ENCODE data around the gene KCTD17.

Gene KCTD17

DNA sequence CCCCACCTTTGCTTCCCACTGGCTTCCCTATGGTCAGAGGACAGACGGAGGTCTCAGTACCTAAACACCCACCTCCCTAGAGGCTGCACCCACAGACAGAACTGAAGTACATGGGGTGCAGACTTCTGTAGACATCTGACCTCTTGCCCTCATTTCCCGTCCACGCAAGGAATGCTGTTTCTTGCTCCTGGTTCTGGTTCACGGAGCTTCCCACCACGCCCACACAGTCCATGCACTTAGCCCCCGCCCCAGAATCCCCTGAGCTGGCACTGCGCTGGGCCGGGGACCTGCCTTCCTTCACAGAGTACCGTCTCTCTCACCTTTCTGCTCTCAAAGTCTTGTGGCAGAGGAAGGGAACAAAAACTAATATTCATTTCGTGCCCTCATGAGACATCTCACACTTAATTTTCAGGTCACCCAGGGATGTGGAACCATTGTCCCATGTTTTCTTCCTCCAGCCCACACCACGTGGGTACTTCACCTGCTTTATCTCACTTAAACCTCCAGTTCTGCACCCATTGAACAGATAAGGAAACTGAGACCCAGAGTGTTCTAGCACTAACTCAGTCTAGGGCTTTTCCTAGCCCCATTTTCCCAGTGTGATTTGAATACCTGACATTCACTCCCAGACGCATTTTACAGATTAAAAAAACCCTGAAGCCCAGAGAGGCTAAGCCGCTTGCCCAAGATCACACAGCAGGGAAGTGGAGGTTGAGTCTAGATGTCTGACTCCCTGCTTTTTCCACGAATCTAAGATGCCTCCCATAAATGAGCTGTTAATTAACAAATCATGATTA lies 52.3 kb downstream of the KCTD17 start:
- no peak for DNase-seq (ENCODE audit: low spot score)

DNA sequence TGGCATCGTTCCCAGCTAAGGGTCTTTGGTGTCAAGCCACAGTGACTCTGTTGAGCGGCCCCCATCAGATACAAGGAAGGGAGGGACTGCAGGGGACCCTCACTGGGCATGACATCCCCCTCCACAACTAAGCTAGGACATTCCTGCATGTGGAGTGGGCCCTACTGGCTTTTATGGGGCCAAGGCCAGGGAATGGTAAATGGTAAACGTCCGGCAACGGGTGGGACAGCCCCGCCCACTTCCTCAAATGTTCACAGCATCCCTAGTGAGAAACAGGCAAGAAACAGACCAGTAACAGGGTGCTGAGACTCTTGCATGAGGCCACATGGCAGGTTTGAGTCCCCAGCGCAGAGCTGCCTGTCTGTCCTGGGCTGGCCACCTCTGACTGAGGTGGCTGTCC lies 53.6 kb downstream of the KCTD17 start:
- DNase-seq (ENCODE audit: low spot score) = no peak

DNA sequence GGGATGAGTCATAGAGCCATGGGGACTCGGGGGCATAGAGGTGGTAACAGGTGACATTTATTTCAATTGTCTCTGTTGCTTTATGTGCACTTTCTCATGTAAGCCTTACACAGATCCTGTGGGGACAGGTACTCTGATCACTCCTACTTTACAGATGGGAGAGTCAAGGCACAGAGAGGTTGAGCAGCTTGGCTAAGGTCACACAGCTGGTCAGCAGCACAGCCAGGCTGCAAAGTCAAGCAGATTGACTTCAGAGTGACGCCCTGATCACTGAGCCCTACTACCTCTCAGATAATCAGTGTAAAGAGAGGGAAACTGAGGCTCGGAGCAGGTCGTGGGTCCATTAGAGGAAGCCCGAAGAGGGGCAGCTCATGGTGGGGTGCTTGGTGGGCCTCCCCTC lies 54.4 kb downstream of the KCTD17 start:
- no peak for DNase-seq (ENCODE audit: low spot score)

DNA sequence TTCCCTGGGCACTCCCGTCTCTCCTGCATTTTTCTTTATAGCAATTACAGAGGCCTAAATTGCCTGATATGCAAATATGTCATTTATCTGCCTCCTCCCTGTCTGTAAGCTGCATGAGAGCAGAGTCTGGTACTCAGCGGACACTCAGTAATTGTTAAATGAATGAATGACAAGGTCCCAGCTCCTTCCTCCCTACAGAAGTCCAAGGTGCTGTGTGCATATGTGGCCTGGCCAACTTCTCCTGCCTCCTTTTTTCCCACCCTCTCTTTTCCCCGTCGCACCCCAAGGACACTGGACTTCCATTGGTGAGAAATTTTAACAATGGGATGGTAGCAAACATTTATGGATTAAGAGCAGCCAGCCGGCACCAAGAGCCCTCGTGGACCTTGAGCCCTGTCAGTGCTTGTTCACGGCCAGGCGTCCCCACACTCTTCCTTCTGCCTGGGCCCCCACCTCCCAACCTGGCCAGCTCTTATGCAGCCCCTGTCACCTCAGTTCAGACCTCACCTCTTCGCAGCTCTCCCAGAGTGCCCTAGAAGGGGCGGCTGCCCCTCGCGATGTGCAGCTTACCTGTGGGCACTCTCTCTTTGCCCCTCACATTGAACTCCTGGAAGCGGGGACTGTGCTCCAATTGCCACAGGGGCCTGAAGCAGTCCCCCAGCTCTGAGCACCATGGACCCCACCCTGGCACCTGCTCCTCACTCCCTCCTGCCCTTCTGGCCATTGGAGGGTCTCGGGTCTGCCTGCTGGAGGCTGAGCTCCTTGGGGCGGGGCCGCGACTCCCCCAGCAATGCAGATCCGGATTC lies 56.5 kb downstream of the KCTD17 start:
- no peak for DNase-seq (ENCODE audit: low spot score)

DNA sequence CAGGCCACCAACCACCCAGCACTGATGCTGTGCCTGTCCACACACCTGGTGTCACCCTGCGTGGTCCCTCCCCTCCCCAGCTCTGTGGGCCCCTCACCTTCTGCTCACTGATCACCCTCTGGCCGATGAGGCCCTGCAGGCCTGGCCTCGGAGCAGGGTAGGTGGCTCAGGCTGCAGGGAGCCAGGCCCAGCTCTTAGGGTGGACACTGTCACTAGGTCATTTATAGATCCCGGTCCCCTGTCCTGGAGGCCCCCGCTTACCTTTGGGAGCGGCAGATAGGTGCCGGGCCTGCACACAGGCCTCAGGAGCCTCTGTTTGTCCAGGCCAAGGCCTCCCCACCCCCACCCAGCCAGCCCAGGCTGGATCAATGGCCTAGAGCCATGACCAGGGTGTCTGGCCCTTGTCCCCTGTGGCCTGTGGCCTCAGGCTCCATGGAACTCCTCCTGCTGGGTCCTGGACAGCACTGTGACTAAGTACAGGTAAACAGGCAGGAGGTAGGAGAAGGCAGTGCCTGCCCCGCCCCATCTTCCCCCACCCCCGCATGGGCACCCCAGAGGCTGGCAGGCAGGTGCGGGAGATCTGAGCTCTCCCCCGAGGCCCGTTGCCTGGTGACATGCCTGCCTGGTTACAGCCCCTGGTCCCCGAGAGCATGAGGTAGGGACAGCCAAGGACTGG lies 57.8 kb downstream of the KCTD17 start, which contains the start of gene TMPRSS6:
TMPRSS6 (minus strand) TSS at position 472 of the 676 bp plus-strand sequence. CDS start 6,296 bp downstream, outside the sequence.
- DNase-seq (ENCODE audit: low spot score) = no peak

DNA sequence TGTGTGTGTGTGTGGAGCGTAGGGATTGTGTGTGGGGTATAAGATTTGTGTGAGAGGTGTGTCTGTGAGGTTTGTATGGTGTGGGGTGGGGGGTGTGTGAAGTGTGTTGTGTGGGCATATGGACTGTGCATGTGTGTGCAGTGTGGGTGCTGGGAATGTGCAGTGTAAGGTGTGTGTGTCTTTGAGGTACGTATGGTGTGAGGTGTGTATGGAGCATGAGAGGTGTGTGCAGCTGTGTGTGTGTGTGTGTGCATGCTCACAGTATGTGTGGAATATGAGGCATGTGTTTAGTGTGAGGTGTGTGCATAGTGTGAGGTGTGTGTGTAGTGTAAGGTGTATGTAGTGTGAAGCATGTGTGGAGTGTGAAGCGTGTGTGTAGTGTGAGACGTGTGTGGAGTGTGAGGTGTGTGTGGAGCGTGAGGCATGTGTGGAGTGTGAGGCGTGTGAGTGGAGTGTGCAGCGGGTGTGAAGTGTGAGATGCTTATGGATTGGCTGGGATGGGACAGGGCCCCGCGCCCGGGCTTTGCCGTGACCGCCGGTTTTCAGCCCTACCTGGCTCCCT lies 59.7 kb downstream of the KCTD17 start:
- no peak for DNase-seq (ENCODE audit: low spot score)

DNA sequence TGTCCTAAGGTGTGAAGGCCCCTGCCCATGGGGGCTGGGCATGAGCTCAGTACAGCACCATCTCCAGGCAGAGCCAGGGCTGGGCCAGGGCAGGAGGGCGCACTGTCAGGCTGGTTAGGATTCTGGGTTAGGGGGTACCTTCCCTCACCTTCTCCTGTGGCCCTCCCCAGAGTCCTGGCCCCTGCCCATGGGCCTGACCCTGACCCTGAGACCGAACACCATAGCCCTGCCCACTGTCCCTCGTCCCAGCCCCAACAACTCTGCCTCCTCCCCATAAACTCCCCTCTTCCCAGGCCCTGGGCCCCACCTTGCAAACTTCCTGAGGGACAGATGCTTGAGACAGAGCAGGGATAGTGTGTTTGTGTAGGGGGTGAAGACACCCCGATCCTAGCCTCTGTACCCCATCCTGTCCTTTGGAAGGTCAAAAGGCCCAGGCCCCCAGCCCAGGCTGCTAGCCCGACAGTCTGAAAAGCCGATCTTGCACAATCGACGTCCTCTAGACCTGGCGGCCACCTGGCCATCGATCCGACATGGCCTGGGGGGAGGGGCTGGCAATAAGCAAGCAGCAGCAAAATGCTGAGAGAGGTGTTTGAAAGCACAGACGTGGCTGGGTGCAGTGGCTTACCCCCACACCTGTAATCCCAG lies 60.7 kb downstream of the KCTD17 start:
- DNase-seq (ENCODE audit: low spot score) = no peak
